ENCODE results near the gene DEFB127. TPM values are rescaled to one million over a fixed set of nuclear protein-coding genes. Genes with fewer than 3 reads are reported as not detected.
"Not testable (repeated sequence)": the region's sequence is repeated elsewhere in the genome, so short reads cannot be mapped to it uniquely, and the experiment has no call there.

The DEFB127 gene
- total RNA-seq, 1 donor from 2014 or later = not detected

DNA sequence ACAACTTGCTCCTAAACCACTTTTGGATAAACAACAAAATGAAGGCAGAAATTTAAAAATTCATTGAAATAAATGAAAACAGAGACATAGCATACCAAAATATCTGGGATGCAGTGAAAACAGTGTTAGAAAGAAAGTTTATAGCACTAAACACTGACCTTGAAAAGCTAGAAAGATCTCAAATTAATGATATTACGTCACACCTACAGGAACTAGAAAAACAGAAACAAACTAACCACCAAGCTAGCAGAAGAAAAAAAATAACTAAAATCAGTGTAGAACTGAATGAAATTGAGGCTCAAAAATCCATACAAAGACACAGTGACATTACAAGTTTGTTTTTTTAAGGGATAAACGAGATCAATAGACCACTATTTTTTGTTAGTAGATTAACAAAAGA is 27.0 kb downstream of the DEFB127 start:
- no peak overlapping the region for H3K27ac Mint-ChIP-seq (ENCODE audit: unreplicated experiment)
- no peak for DNase-seq
- no peaks in the 10 kb centered on the region for H3K27me3 Mint-ChIP-seq (ENCODE audit: unreplicated experiment)
- H3K4me1 Mint-ChIP-seq (ENCODE audit: low read depth, unreplicated experiment) = no peaks in the 10 kb centered on the region
- peaks cover 4% of the 10 kb centered on the region for H3K9me3 Mint-ChIP-seq (ENCODE audit: unreplicated experiment)
- peaks cover 10% of the 10 kb centered on the region for H3K36me3 Mint-ChIP-seq (ENCODE audit: unreplicated experiment)
- TF ChIP-seq, protein P1, sequence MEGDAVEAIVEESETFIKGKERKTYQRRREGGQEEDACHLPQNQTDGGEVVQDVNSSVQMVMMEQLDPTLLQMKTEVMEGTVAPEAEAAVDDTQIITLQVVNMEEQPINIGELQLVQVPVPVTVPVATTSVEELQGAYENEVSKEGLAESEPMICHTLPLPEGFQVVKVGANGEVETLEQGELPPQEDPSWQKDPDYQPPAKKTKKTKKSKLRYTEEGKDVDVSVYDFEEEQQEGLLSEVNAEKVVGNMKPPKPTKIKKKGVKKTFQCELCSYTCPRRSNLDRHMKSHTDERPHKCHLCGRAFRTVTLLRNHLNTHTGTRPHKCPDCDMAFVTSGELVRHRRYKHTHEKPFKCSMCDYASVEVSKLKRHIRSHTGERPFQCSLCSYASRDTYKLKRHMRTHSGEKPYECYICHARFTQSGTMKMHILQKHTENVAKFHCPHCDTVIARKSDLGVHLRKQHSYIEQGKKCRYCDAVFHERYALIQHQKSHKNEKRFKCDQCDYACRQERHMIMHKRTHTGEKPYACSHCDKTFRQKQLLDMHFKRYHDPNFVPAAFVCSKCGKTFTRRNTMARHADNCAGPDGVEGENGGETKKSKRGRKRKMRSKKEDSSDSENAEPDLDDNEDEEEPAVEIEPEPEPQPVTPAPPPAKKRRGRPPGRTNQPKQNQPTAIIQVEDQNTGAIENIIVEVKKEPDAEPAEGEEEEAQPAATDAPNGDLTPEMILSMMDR (IDR thresholded peaks at IDR 0.05; ENCODE audit: partially characterized antibody, unreplicated experiment) = no peak
- no peak overlapping the region for H3K4me3 Mint-ChIP-seq (ENCODE audit: unreplicated experiment)

DNA sequence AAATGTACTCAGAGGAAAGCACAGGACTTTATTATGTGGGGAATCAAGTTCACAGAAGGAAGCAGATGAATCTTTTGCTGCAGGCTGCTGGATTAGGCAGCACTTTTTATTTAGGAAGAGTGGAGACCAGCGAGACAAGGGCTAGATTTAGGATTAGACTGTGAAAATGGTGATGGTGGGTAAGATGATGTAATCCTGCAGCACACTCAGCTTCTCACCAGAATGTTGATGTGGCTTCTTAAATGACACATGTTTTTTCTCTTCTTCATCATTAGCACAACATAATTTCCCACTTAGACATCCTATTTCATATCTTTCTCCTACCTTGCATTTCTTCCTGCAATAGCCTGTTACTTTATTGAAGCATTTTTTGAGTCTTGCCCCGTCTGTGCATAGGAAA is 30.5 kb downstream of the DEFB127 start:
- peaks cover 10% of the 10 kb centered on the region for H3K36me3 Mint-ChIP-seq (ENCODE audit: unreplicated experiment)
- H3K27me3 Mint-ChIP-seq (ENCODE audit: unreplicated experiment) = no peaks in the 10 kb centered on the region
- DNase-seq = no peak
- H3K27ac Mint-ChIP-seq (ENCODE audit: unreplicated experiment) = no peak overlapping the region
- H3K9me3 Mint-ChIP-seq (ENCODE audit: unreplicated experiment) = peaks cover 4% of the 10 kb centered on the region
- TF ChIP-seq, protein P1 (IDR thresholded peaks at IDR 0.05; ENCODE audit: partially characterized antibody, unreplicated experiment) = no peak
- no peaks in the 10 kb centered on the region for H3K4me1 Mint-ChIP-seq (ENCODE audit: low read depth, unreplicated experiment)
- no peak overlapping the region for H3K4me3 Mint-ChIP-seq (ENCODE audit: unreplicated experiment)

DNA sequence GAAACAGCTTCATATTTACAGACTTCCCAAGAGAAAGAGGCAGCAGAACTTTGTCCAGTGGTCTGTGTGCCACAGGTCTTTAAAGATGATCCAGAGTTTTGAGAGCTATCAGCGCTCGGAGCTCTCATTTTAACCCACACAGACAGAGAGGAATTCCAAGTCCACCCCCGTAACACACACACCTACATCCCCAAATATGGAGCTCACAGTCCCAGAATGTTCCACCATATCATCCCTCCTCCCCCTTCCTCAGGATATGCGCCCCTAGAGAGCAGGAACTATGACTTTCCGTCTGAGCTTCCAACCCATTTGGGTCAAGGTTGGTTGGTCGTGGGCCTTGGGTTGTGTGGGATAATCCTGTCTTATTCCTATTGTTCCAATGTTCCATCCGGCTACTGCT is 32.4 kb downstream of the DEFB127 start, which contains the start of gene DEFB128:
TSS of gene DEFB128 (minus strand) at position 101 of the 400 bp plus-strand sequence. CDS start at position 13, 88 bp downstream.
- Mint-ChIP-seq H3K27ac (ENCODE audit: unreplicated experiment) (no peak within 1 kb of the TSS), H3K36me3 (ENCODE audit: unreplicated experiment) (peaks cover 4% of the 10 kb centered on the region), H3K9me3 (ENCODE audit: unreplicated experiment) (peaks cover 4% of the 10 kb centered on the region), H3K4me1 (ENCODE audit: low read depth, unreplicated experiment) (no peaks in the 10 kb centered on the region), H3K27me3 (ENCODE audit: unreplicated experiment) (no peaks in the 10 kb centered on the region), H3K4me3 (ENCODE audit: unreplicated experiment) (no peak within 1 kb of the TSS)
- TF ChIP-seq, protein P1 (IDR thresholded peaks at IDR 0.05; ENCODE audit: partially characterized antibody, unreplicated experiment) = no peak
- DNase-seq = no peak

DNA sequence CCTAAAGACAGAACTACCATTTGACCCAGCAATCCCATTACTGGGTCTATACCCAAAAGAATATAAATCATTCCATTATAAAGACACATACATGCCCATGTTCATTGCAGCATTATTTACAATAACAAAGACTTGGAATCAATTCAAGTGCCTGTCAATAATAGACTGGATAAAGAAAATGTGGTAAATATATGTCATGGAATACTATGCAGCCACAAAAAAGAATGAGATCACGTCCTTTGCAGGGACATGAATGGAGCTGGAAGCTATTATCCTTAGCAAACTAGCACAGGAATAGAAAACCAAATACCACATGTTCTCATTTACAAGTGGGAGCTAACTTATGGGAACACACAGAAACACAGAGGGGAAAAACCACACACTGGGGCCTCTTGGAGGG is 41.0 kb downstream of the DEFB127 start:
- Mint-ChIP-seq H3K36me3 (ENCODE audit: unreplicated experiment) (no peaks in the 10 kb centered on the region), H3K27ac (ENCODE audit: unreplicated experiment) (no peak overlapping the region), H3K4me3 (ENCODE audit: unreplicated experiment) (no peak overlapping the region), H3K27me3 (ENCODE audit: unreplicated experiment) (peaks cover 2% of the 10 kb centered on the region), H3K9me3 (ENCODE audit: unreplicated experiment) (peaks cover 1% of the 10 kb centered on the region), H3K4me1 (ENCODE audit: low read depth, unreplicated experiment) (no peaks in the 10 kb centered on the region)
- TF ChIP-seq, protein P1 (IDR thresholded peaks at IDR 0.05; ENCODE audit: partially characterized antibody, unreplicated experiment) = no peak
- DNase-seq = no peak

DNA sequence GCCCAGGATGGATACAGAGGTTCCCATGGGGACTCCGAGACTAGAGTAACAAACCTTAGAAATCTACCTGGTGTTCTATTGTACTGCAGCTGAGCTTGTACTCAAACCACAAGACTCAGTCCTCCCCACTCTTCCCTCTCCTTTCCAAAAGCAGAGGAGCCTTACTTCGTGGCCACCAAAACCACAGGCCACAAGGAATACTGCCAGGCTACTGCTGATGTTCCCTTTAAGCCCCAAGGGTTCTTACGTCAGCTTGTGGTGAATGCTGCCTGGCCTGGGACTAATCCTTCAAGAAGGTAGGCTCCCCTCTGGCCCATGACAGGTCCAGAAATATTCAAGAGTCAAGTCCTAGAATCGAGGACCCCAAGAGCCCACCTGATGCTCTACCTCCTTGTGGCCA is 42.7 kb downstream of the DEFB127 start:
- peaks cover 7% of the 10 kb centered on the region for H3K27me3 Mint-ChIP-seq (ENCODE audit: unreplicated experiment)
- TF ChIP-seq, protein P1 (IDR thresholded peaks at IDR 0.05; ENCODE audit: partially characterized antibody, unreplicated experiment) = no peak
- DNase-seq = no peak

DNA sequence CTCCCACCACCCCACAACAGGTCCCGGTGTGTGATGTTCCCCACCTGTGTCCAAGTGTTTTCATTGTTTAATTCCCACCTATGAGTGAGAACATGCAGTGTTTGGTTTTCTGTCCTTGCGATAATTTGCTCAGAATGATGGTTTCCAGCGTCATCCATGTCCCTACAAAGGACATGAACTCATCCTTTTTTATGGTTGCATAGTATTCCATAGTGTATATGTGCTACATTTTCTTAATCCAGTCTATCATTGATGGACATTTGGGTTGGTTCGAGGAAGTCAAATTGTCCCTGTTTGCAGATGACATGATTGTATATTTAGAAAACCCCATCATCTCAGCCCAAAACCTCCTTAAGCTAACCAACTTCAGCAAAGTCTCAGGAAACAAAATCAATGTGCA is 46.4 kb downstream of the DEFB127 start:
- not testable (repeated sequence) for H3K27me3 Mint-ChIP-seq (ENCODE audit: unreplicated experiment); DNase-seq; H3K27ac Mint-ChIP-seq (ENCODE audit: unreplicated experiment); H3K4me1 Mint-ChIP-seq (ENCODE audit: low read depth, unreplicated experiment); H3K36me3 Mint-ChIP-seq (ENCODE audit: unreplicated experiment); H3K9me3 Mint-ChIP-seq (ENCODE audit: unreplicated experiment); H3K4me3 Mint-ChIP-seq (ENCODE audit: unreplicated experiment)

More for the DNA sequence above, 42.7 kb downstream of the DEFB127 start:
- Mint-ChIP-seq H3K27ac (ENCODE audit: unreplicated experiment) (no peak overlapping the region), H3K4me3 (ENCODE audit: unreplicated experiment) (no peak overlapping the region), H3K4me1 (ENCODE audit: low read depth, unreplicated experiment) (no peaks in the 10 kb centered on the region), H3K36me3 (ENCODE audit: unreplicated experiment) (no peaks in the 10 kb centered on the region), H3K9me3 (ENCODE audit: unreplicated experiment) (peaks cover 1% of the 10 kb centered on the region)
